Measurements from ENCODE around the gene RNF207.

DNA sequence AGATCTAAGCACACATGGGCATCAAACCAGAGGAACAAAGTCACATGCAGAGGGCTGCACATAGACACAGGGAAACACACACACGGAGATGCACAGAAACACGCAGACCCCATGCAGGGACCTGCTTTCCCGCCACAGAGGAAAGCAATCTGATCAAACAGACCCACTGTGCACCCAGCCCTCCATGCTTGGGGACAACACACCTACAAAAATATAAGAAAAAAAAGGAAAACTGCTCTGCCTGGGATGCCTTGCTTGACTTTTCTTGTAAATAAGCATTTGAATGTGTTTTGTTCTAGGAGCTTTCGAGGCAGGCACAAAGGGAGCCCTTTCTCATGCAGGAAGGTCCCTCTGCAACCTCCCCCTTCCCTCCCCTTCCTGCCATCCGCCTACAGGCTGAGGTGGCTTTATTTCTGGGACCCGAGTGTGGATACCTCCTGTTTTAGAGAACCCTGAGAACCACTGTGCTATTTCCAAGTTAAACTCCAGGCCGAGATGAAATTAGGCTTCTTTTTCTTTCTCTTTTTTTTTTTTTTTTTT is 33.4 kb downstream of the RNF207 start:
- TF ChIP-seq, protein P1, sequence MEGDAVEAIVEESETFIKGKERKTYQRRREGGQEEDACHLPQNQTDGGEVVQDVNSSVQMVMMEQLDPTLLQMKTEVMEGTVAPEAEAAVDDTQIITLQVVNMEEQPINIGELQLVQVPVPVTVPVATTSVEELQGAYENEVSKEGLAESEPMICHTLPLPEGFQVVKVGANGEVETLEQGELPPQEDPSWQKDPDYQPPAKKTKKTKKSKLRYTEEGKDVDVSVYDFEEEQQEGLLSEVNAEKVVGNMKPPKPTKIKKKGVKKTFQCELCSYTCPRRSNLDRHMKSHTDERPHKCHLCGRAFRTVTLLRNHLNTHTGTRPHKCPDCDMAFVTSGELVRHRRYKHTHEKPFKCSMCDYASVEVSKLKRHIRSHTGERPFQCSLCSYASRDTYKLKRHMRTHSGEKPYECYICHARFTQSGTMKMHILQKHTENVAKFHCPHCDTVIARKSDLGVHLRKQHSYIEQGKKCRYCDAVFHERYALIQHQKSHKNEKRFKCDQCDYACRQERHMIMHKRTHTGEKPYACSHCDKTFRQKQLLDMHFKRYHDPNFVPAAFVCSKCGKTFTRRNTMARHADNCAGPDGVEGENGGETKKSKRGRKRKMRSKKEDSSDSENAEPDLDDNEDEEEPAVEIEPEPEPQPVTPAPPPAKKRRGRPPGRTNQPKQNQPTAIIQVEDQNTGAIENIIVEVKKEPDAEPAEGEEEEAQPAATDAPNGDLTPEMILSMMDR (conservative IDR thresholded peaks at IDR 0.05): no peak
- TF ChIP-seq EZH2 (IDR thresholded peaks at IDR 0.05; ENCODE audit: low read depth): no peak

Measured in PC-9 (cell line).